Fibroblast of mammary gland (primary cell): ENCODE results near the gene FMO3.

Experiments
- DNase-seq: peaks from one replicate; pipeline ENCODE4 v3.0.0-alpha.2; 2010; ENCODE audit warnings: low read depth
- H3K4me3 ChIP-seq: 2 replicates; pipeline ENCODE4 v1.5.1; 2011; ENCODE audit warnings: low read depth, mild to moderate bottlenecking, low read length, moderate library complexity; ENCODE audit not compliant: control insufficient read depth
- CTCF ChIP-seq: conservative IDR thresholded peaks from 2 replicates; pipeline ENCODE4 v1.5.1; 2011; ENCODE audit warnings: low read depth, low read length, inconsistent platforms; ENCODE audit not compliant: control insufficient read depth, insufficient read depth

Gene FMO3

GRCh38 chr1:171115280-171115897, 24.7 kb downstream of the FMO3 start:
- H3K4me3 ChIP-seq, result no peak overlapping the region
- peak; percentile 51 for DNase-seq
- no peak for TF ChIP-seq CTCF

- no peak for TF ChIP-seq CTCF
- no peak overlapping the region for H3K4me3 ChIP-seq
- peak; percentile 60 for DNase-seq
These were observed 26.0 kb downstream of the FMO3 start for GRCh38 chr1:171116676-171117075.

DNA sequence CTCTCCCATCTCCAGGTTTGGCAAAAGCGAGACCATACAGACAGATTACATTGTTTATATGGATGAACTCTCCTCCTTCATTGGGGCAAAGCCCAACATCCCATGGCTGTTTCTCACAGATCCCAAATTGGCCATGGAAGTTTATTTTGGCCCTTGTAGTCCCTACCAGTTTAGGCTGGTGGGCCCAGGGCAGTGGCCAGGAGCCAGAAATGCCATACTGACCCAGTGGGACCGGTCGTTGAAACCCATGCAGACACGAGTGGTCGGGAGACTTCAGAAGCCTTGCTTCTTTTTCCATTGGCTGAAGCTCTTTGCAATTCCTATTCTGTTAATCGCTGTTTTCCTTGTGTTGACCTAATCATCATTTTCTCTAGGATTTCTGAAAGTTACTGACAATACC, 26.4 kb downstream of the FMO3 start:
- TF ChIP-seq CTCF, result no peak
- DNase-seq, result no peak
- no peak overlapping the region for H3K4me3 ChIP-seq

- no peak for DNase-seq
- H3K4me3 ChIP-seq, result no peak overlapping the region
- TF ChIP-seq CTCF, result no peak
These were observed 28.9 kb downstream of the FMO3 start for GRCh38 chr1:171119648-171120047.

GRCh38 chr1:171122299-171122698, 31.6 kb downstream of the FMO3 start:
- no peak for DNase-seq
- no peak for TF ChIP-seq CTCF
- H3K4me3 ChIP-seq, result no peak overlapping the region

DNA sequence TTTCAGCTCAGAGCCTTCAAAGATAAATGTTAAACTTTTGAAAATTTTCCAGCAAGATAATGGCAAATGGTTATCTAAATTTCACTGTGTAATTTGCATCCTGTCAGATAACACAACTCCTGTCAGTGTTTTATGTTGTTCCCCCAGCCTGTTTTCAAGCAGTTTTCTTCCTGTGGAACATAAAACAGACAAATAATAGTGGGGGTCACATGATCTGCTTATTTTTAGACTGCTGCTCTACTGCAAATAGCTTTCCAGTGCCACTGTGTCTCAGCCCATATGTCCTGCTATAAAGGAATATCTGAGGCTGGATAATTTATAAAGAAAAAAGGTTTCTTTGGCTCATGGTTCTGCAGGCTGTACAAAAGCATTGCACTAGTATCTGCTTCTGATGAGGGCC, 32.2 kb downstream of the FMO3 start:
- no peak for TF ChIP-seq CTCF
- DNase-seq, result no peak
- H3K4me3 ChIP-seq, result no peak overlapping the region

DNA sequence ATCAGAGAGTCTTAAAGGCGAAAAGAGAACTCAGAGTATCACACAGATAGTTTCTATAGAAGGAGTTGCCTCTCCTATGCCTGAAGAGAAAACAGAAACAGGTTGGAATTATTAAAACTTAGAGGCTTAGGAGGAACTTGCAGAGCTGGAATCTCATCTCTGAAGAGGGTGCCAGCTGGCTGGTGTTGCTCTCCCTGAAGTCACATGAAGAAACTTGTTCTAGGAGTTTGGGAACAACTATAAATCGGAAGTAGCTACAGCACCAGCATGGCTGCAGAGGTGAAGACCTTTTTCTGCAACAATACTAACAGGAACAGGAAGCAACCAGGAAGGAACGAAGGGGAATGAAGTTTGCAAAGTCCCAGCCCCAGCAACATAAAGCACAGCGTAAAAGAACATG, 35.8 kb downstream of the FMO3 start:
- peak; percentile 16 for DNase-seq
- no peak overlapping the region for H3K4me3 ChIP-seq
- no peak for TF ChIP-seq CTCF
